PC-3 (cell line): ENCODE measurements around the gene SLC12A3.

ENCODE experiments used
- EZH2 ChIP-seq: fragments of 300-600 bp; sonication (generic); IDR thresholded peaks from one replicate; pipeline ENCODE4 v1.6.1; 2017; ENCODE audit warnings: antibody characterized with exemption, mild to moderate bottlenecking, low read length; ENCODE audit not compliant: unreplicated experiment
- EZH2phosphoT487 ChIP-seq: fragments of 300-600 bp; sonication (generic); IDR thresholded peaks from 2 replicates; pipeline ENCODE4 v1.6.1; 2018; ENCODE audit warnings: mild to moderate bottlenecking, antibody characterized with exemption, low read length, borderline replicate concordance

DNA sequence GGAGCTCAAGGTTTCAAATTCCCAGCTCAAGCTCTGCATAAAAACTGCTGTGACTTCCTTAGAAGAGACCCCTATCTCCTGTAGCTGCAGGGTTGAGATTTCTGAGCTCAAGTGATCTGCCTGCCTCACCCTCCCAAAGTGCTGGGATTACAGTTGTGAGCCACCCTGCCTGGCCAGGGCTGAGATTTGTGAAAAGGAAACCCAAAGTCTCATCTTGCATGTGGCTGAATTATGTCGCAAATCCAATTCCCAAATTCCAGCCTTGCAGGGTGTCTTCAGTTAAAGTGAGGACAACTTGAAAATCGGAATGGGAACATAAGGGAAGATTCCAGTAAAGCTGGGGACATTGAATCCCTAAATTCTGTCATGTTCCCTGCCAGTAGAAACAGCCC, 82.6 kb downstream of the SLC12A3 start:
- no peak for TF ChIP-seq EZH2phosphoT487
- TF ChIP-seq EZH2, result no peak
